Measurements from ENCODE around the gene OR2B3.

Gene OR2B3

GRCh38 chr6:29081312-29081711 lies 5.8 kb downstream of the OR2B3 start:
- H3K36me3 ChIP-seq (ENCODE audit: control insufficient read depth in 2 of 2, insufficient read depth in 2 of 2, low read length in 2 of 2) = no peaks in the 10 kb centered on the region
- H3K27ac ChIP-seq (ENCODE audit: low read length) = no peak overlapping the region
- no peaks in the 10 kb centered on the region for H3K9me3 ChIP-seq (ENCODE audit: control insufficient read depth in 2 of 2, low read length in 2 of 2)
- no peaks in the 10 kb centered on the region for H3K4me1 ChIP-seq (ENCODE audit: control insufficient read depth, insufficient read depth, low read length)
- peaks cover 0 to 3% of the 10 kb centered on the region in 2 donors for H3K27me3 ChIP-seq (ENCODE audit: control insufficient read depth in 1 of 2, insufficient read depth in 2 of 2, low read length in 2 of 2)
- H3K4me3 ChIP-seq (ENCODE audit: low read length in 2 of 2) = no peak overlapping the region
- H3K9ac ChIP-seq (ENCODE audit: low read length in 2 of 2) = no peak overlapping the region

DNA sequence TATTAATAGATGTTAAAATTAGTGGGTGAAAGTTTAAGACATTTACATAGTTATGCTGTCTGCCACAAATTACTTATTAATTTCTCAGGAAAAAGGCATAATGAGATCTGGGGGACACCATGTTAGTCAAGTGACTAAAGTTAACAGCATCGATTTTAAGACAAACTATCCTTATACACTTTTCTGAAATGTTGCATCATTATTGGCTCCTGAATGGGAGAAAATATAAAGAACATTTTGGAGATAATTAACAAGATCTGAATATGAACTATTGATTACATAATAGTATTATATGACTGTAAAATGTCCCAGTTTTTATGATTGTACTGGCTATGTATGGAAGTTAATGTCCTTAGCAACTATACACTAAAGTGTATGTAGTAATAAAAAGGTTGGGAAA lies 7.9 kb downstream of the OR2B3 start:
- Histone ChIP-seq H3K4me3 (ENCODE audit: low read length in 2 of 2) (no peak overlapping the region), H3K36me3 (ENCODE audit: control insufficient read depth in 2 of 2, insufficient read depth in 2 of 2, low read length in 2 of 2) (no peaks in the 10 kb centered on the region), H3K9me3 (ENCODE audit: control insufficient read depth in 2 of 2, low read length in 2 of 2) (no peaks in the 10 kb centered on the region), H3K9ac (ENCODE audit: low read length in 2 of 2) (no peak overlapping the region), H3K27ac (ENCODE audit: low read length) (no peak overlapping the region), H3K4me1 (ENCODE audit: control insufficient read depth, insufficient read depth, low read length) (no peaks in the 10 kb centered on the region), H3K27me3 (ENCODE audit: control insufficient read depth in 1 of 2, insufficient read depth in 2 of 2, low read length in 2 of 2) (peaks cover 0 to 3% of the 10 kb centered on the region in 2 donors)

DNA sequence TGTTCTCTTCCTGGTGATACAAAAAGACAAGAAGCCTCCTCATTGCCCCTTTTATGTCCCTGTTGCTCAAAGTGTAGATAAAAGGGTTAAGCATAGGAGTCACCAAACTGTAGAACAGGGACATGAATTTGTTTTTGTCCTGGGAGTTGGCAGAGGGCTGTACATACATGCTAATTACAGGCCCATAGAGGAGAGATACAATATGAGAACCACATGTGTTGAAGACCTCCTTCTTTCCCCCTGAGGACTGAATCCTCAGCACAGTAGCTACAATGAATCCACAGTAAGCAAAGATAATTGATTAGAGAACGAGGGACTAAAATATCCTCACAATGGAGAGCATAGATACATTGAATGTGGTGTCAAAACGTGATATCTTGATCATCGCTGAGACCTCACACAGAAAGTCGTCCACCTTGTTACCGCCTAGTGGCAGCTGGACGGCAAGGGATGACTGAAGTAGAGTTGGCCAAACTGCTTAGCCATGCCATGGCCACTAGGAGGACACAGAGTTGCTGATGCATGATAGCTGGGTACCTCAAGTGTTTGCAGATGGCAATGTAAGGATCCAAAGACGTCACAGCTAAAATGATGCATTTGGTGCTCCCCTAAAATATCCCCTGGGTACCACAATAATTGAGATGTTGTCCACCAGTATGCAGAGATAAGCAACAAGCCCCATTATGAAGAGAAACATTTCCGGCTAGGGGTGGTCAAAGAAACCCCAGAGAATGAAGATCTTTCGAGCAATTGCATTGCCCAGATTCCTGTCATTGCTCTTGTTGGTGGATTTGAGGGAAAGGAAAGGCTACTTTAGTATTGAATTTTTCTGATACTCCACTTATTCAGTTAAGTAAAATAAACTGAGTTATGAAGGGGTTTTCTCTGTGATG lies 15.0 kb downstream of the OR2B3 start:
- no peaks in the 10 kb centered on the region for H3K4me1 ChIP-seq (ENCODE audit: control insufficient read depth, insufficient read depth, low read length)
- H3K9me3 ChIP-seq (ENCODE audit: control insufficient read depth in 2 of 2, low read length in 2 of 2) = no peaks in the 10 kb centered on the region
- no peak overlapping the region for H3K27ac ChIP-seq (ENCODE audit: low read length)
- H3K4me3 ChIP-seq (ENCODE audit: low read length in 2 of 2) = no peak overlapping the region
- no peaks in the 10 kb centered on the region for H3K36me3 ChIP-seq (ENCODE audit: control insufficient read depth in 2 of 2, insufficient read depth in 2 of 2, low read length in 2 of 2)
- H3K9ac ChIP-seq (ENCODE audit: low read length in 2 of 2) = no peak overlapping the region
- H3K27me3 ChIP-seq (ENCODE audit: control insufficient read depth in 1 of 2, insufficient read depth in 2 of 2, low read length in 2 of 2) = no peaks in the 10 kb centered on the region

DNA sequence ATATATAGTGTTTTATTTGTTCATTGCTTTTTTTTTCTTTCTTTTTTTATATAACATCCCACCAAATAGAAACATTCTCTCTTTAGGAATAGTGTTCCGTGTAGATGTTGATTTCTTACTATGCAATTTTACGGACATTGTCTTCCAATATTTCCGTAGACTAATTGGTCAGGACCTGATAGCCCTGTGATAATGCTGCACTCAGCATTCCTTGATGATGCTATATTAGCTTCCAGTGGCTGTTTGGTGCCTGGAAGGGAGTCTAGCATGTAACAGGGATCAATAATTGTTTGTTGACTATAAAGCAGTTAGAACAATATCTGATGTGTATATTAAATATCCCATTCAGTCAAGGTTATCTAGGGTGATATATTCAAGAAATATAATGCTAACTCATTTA lies 35.4 kb downstream of the OR2B3 start:
- H3K4me1 ChIP-seq (ENCODE audit: control insufficient read depth, insufficient read depth, low read length) = no peaks in the 10 kb centered on the region
- no peaks in the 10 kb centered on the region for H3K27me3 ChIP-seq (ENCODE audit: control insufficient read depth in 1 of 2, insufficient read depth in 2 of 2, low read length in 2 of 2)
- H3K36me3 ChIP-seq (ENCODE audit: control insufficient read depth in 2 of 2, insufficient read depth in 2 of 2, low read length in 2 of 2) = no peaks in the 10 kb centered on the region
- no peak overlapping the region for H3K27ac ChIP-seq (ENCODE audit: low read length)
- no peak overlapping the region for H3K4me3 ChIP-seq (ENCODE audit: low read length in 2 of 2)
- H3K9ac ChIP-seq (ENCODE audit: low read length in 2 of 2) = no peak overlapping the region
- no peaks in the 10 kb centered on the region for H3K9me3 ChIP-seq (ENCODE audit: control insufficient read depth in 2 of 2, low read length in 2 of 2)

GRCh38 chr6:29045075-29045474 lies 42.0 kb downstream of the OR2B3 start, which contains the start of gene OR2W1:
Gene OR2W1 (minus strand): TSS chr6:29045175. CDS start chr6:29045175, 0 bp downstream.
- no peaks in the 10 kb centered on the region for H3K9me3 ChIP-seq (ENCODE audit: control insufficient read depth in 2 of 2, low read length in 2 of 2)
- no peak within 1 kb of the TSS for H3K27ac ChIP-seq (ENCODE audit: low read length)
- H3K36me3 ChIP-seq (ENCODE audit: control insufficient read depth in 2 of 2, insufficient read depth in 2 of 2, low read length in 2 of 2) = no peaks in the 10 kb centered on the region
- H3K9ac ChIP-seq (ENCODE audit: low read length in 2 of 2) = no peak within 1 kb of the TSS
- no peaks in the 10 kb centered on the region for H3K27me3 ChIP-seq (ENCODE audit: control insufficient read depth in 1 of 2, insufficient read depth in 2 of 2, low read length in 2 of 2)
- H3K4me3 ChIP-seq (ENCODE audit: low read length in 2 of 2) = no peak within 1 kb of the TSS
- H3K4me1 ChIP-seq (ENCODE audit: control insufficient read depth, insufficient read depth, low read length) = no peaks in the 10 kb centered on the region
